HG03439 (cell line): Measurements from ENCODE around the gene TMEM150B.

Experiments
- ATAC-seq: cut with Tn5 transposase; IDR thresholded peaks from one replicate; pipeline ENCODE4 v1.9.1; 2021; ENCODE audit warnings: mild to moderate bottlenecking, moderate library complexity; ENCODE audit not compliant: unreplicated experiment

The TMEM150B gene

GRCh38 chr19:55355213-55355821 is 30.2 kb upstream of the TMEM150B start:
- no peak for ATAC-seq

GRCh38 chr19:55354698-55355212 is 29.6 kb upstream of the TMEM150B start, which contains the start of gene COX6B2:
Gene COX6B2, minus strand, starts transcription at chr19:55354719. Its CDS starts 198 bp downstream, at chr19:55354521.
- no peak for ATAC-seq

DNA sequence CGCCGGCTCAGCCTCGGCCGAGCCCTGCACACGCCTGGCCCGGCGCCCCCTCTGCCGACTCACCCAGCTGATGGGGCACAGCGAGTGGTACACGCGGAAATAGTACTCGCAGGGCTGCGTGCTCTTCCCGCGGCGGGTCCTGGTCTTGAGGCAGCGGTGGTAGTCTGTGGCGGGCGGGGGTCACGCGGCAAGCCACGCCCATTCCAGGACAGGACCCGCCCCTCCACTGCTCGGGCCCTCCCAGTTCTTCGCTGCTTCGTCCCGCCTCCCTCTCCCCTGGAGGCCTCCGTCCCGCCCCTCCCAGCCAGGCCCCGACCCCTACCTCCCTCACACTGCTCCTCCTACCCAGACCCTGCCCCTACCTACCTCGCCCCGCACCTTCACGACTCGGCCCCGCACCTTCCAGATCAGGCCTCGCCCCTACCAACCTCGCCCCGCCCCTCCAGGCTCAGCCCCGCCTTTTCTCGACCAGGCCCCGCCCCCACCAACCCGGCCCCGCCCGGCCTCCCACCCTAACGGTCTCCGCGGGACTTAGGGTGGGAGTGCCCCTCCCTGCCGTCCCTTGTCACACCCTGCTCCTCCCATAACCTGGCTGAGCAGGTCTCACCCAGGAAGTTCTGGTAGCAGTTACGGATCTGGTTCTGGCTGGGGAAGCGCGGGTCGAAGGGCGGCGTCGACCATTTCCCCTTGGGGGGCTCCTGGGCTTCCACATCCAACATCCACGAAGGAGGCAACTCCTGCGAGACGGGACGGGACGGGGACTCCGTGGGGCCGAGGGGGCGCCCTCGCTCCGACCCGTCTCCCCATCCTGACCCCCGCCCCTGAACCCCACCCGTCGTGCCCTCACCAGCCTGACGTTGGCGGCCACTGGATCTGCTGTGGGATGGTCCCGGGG is 28.9 kb upstream of the TMEM150B start:
- ATAC-seq, result no peak

DNA sequence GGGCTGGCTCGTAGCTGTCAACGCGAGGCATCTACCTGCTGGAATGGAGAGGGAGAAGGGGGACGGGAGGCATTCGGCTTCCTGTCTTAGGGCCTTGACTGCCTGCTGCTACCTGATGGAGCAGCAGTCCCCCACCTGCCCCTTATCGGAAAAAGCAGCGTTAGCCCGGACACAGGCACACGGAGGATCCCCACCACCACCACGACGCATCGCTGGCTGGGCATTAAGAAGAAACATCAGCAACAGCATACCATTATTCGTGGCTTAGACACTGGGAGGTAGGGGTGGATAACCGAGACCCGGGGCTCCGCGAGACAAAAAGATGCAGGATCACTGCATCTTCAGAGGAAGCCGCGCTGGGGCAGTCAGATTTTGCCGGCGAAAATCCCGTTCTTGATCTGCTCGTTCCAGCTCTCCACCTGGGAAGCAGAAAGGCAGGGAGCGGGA is 28.2 kb upstream of the TMEM150B start:
- no peak for ATAC-seq

- no peak for ATAC-seq
Measured at GRCh38 chr19:55352549-55353145, 27.5 kb upstream of the TMEM150B start.

- ATAC-seq, result no peak
Measured at GRCh38 chr19:55352040-55352439, 26.9 kb upstream of the TMEM150B start.

- no peak for ATAC-seq
Measured at GRCh38 chr19:55350620-55351315, 25.6 kb upstream of the TMEM150B start.

- no peak for ATAC-seq
Measured at GRCh38 chr19:55348317-55349034, 23.3 kb upstream of the TMEM150B start.

- ATAC-seq, result no peak
Measured at GRCh38 chr19:55347442-55348009, 22.4 kb upstream of the TMEM150B start.

GRCh38 chr19:55346725-55347441 is 21.7 kb upstream of the TMEM150B start:
- ATAC-seq, result no peak

GRCh38 chr19:55345818-55346724 is 20.9 kb upstream of the TMEM150B start:
- no peak for ATAC-seq

GRCh38 chr19:55345101-55345817 is 20.1 kb upstream of the TMEM150B start:
- no peak for ATAC-seq

DNA sequence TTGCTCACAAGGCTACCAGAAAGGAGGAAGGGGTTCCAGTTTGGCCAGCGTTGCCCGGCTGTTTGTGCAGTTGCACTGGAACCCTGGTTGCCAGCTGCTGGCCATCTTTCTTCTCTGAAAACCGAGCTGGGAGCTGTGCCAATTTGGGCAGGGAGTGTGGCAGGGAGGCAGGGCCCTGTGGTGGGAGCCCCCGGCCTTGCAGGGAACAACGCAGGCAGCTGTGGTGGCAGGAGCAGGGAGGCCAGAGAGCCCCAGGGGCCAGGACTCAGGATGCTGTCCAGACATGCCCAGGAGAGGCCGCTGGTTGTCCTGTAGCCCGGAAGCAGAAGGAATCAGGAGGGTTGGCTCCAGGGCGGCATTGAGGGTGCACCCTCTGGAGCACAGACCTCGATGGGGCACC is 19.3 kb upstream of the TMEM150B start:
- ATAC-seq, result no peak

GRCh38 chr19:55341595-55342531 is 16.7 kb upstream of the TMEM150B start:
- no peak for ATAC-seq

DNA sequence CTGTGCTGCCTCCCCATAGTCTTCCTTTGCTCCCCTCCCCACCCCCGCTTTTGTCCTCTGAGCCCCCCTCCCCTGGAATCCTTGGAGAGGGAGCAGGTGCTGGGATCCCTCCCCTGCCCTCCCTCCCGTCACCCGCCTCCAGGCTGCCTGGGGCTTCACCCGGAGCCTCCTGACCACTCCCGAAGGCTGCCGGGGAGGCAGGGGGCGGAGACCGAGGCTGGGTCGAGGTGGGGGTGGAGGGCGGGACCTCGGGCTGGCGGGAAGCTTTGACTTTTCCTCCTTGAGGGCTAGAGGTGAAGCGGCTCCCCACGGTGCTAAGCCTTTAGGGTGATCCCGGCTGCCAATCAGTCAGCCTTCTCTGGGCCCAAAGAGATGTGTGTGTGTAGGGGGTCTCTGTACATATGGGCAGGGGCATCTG is 16.0 kb upstream of the TMEM150B start:
- no peak for ATAC-seq

DNA sequence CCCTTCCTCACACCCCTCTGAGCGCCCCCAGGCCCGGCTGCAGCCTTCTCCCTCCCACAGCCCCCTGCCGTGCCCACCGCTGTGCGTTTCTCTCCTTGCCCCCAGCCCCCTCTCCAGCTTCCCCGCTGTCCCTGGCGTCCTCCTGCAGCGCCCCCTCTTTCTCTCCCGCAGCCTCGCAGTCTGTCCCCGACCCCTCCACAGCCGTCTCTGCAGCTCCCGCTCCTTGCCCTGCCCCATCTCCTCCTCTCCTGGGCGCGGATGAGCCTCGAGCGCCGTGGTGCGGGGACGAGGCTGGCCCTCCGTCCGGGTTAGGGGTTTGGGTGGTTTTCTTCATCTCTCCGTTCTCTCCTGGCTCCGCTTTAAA is 15.6 kb upstream of the TMEM150B start:
- ATAC-seq, result no peak
